H1 (cell line): ENCODE data around the gene RMRP. TPM values are rescaled to one million over a fixed set of nuclear protein-coding genes. Genes with fewer than 3 reads are reported as not detected.

ENCODE experiments used
- CTCF ChIA-PET: fragments of 300-600 bp; sonication (Branson Sonifier 250); formaldehyde crosslinking; loops from one replicate; lab custom pipeline; 2021; ENCODE audit not compliant: partially characterized antibody; lab: Charles Lee
- POLR2A ChIA-PET: fragments of 300-600 bp; sonication (Branson Sonifier 250); formaldehyde crosslinking; loops from one replicate; lab custom pipeline; 2021; ENCODE audit warnings: inconsistent platforms; ENCODE audit not compliant: partially characterized antibody; lab: Charles Lee
- DNase-seq, 2 experiments: peaks; one replicate each; pipeline versions ENCODE4 v3.0.0 to v3.0.0-alpha.2; 2010 to 2022; ENCODE audit warnings: low spot score in 2 of 2, low read depth in 1 of 2, mixed read lengths in 1 of 2
- FAIRE-seq: peaks from 2 replicates; lab custom pipeline; 2011; peaks lifted over from hg19 to GRCh38; lab: Jason Lieb, UNC
- H2AFZ ChIP-seq: 2 replicates; pipeline ENCODE4 v1.8.1; 2012; ENCODE audit warnings: low read length, inconsistent platforms
- H2AK5ac ChIP-seq: 2 replicates; pipeline ENCODE4 v1.6.1; 2013; ENCODE audit warnings: low read depth, low read length
- H2BK120ac ChIP-seq: replicated peaks from 2 replicates; pipeline ENCODE3; 2013; ENCODE audit warnings: low read depth, low read length, inconsistent platforms
- H2BK12ac ChIP-seq: 2 replicates; pipeline ENCODE4 v1.6.1; 2013; ENCODE audit warnings: low read depth, low read length
- H2BK15ac ChIP-seq: 2 replicates; pipeline ENCODE4 v1.6.1; 2013; ENCODE audit warnings: low read length
- H2BK20ac ChIP-seq: 2 replicates; pipeline ENCODE4 v1.6.1; 2013; ENCODE audit warnings: low read length
- H2BK5ac ChIP-seq: 2 replicates; pipeline ENCODE4 v1.6.1; 2013; ENCODE audit warnings: low read depth, low read length
- H3K14ac ChIP-seq: 2 replicates; pipeline ENCODE4 v1.6.1; 2013; ENCODE audit warnings: inconsistent platforms; ENCODE audit not compliant: insufficient read length
- H3K18ac ChIP-seq: 2 replicates; pipeline ENCODE4 v1.6.1; 2013; ENCODE audit warnings: low read length; ENCODE audit errors: extremely low read depth
- H3K23ac ChIP-seq: 2 replicates; pipeline ENCODE4 v1.6.1; 2013; ENCODE audit warnings: inconsistent platforms; ENCODE audit not compliant: insufficient read length
- H3K23me2 ChIP-seq: 2 replicates; pipeline ENCODE4 v1.6.1; 2013; ENCODE audit warnings: low read depth, low read length
- H3K27ac ChIP-seq: 2 replicates; pipeline ENCODE4 v1.6.1; 2011; ENCODE audit warnings: low read depth, low read length, inconsistent platforms
- H3K27me3 ChIP-seq, 4 experiments: replicated peaks in 1 of 4; 1 replicate in 1 of 4; 2 replicates in 3 of 4; pipeline versions ENCODE4 v1.6.1 to v1.8.1; 2011 to 2013; ENCODE audit warnings: low read length in 3 of 4, mild to moderate bottlenecking in 3 of 4, inconsistent platforms in 2 of 4, mixed read lengths in 2 of 4, moderate library complexity in 1 of 4; ENCODE audit not compliant: control insufficient read depth in 3 of 4, insufficient read depth in 3 of 4; ENCODE audit errors: extremely low read depth in 1 of 4
- H3K36me3 ChIP-seq, 4 experiments: 2 replicates each; pipeline versions ENCODE4 v1.6.1 to v1.8.1; 2011 to 2013; ENCODE audit warnings: mild to moderate bottlenecking in 4 of 4, low read length in 3 of 4, moderate library complexity in 2 of 4, control low read depth in 1 of 4, inconsistent platforms in 1 of 4; ENCODE audit not compliant: insufficient read depth in 4 of 4, control insufficient read depth in 2 of 4
- H3K4ac ChIP-seq: replicated peaks from 2 replicates; pipeline ENCODE3; 2013; ENCODE audit warnings: low read length, low read depth, mixed read lengths, inconsistent platforms; ENCODE audit not compliant: insufficient read length
- H3K4me1 ChIP-seq, 4 experiments: replicated peaks in 1 of 4; 1 replicate in 1 of 4; 2 replicates in 3 of 4; pipeline versions ENCODE4 v1.6.1 to v1.8.1; 2011 to 2013; ENCODE audit warnings: low read length in 3 of 4, inconsistent platforms in 2 of 4, mixed read lengths in 1 of 4; ENCODE audit not compliant: insufficient read depth in 4 of 4, control insufficient read depth in 3 of 4
- H3K4me2 ChIP-seq, 2 experiments: 2 replicates each; pipeline versions ENCODE4 v1.6.1 to v1.8.1; 2011 to 2013; ENCODE audit warnings: low read depth in 2 of 2, low read length in 2 of 2, control low read depth in 1 of 2, inconsistent platforms in 1 of 2, mild to moderate bottlenecking in 1 of 2; ENCODE audit not compliant: insufficient read depth in 1 of 2
- H3K4me3 ChIP-seq, 4 experiments: fragments of 200-600, 300-600 bp in 1 of 4; sonication (generic), shearing (Covaris generic), sonication (Bioruptor Twin) in 1 of 4; 2 replicates each; pipeline versions ENCODE4 v1.5.1 to v1.8.1; 2011 to 2016; ENCODE audit warnings: low read length in 4 of 4, low read depth in 3 of 4, control low read depth in 2 of 4, inconsistent platforms in 2 of 4, mild to moderate bottlenecking in 2 of 4, mixed read lengths in 1 of 4, moderate library complexity in 1 of 4; ENCODE audit not compliant: insufficient read depth in 2 of 4; ENCODE audit errors: extremely low read depth in 1 of 4
- H3K56ac ChIP-seq: replicated peaks from 2 replicates; pipeline ENCODE3; 2013; ENCODE audit warnings: low read depth, mild to moderate bottlenecking, mixed read lengths, low read length, inconsistent platforms; ENCODE audit not compliant: insufficient read length
- H3K79me1 ChIP-seq: 2 replicates; pipeline ENCODE4 v1.6.1; 2013; ENCODE audit warnings: low read depth, low read length, control low read depth
- H3K79me2 ChIP-seq, 2 experiments: 2 replicates each; pipeline versions ENCODE4 v1.6.1 to v1.8.1; 2012 to 2013; ENCODE audit warnings: low read length in 2 of 2, mild to moderate bottlenecking in 2 of 2, inconsistent platforms in 1 of 2; ENCODE audit not compliant: insufficient read depth in 2 of 2, control insufficient read depth in 1 of 2
- H3K9ac ChIP-seq, 4 experiments: replicated peaks in 1 of 4; 1 replicate in 1 of 4; 2 replicates in 3 of 4; pipeline versions ENCODE4 v1.6.1 to v1.8.1; 2011 to 2013; ENCODE audit warnings: low read depth in 3 of 4, low read length in 3 of 4, control low read depth in 2 of 4, mild to moderate bottlenecking in 2 of 4, moderate library complexity in 2 of 4, inconsistent platforms in 1 of 4; ENCODE audit errors: extremely low read depth in 1 of 4
- H3K9me3 ChIP-seq, 2 experiments: 2 replicates each; pipeline versions ENCODE4 v1.6.1 to v1.8.1; 2012 to 2013; ENCODE audit warnings: mild to moderate bottlenecking in 2 of 2, moderate library complexity in 2 of 2, control low read depth in 1 of 2, inconsistent platforms in 1 of 2, low read depth in 1 of 2, low read length in 1 of 2, mixed read lengths in 1 of 2; ENCODE audit not compliant: insufficient read depth in 2 of 2
- H4K20me1 ChIP-seq, 2 experiments: replicated peaks in 1 of 2; 2 replicates each; pipeline versions ENCODE3 to v1.8.1; 2011 to 2013; ENCODE audit warnings: inconsistent platforms in 2 of 2, low read length in 2 of 2, mild to moderate bottlenecking in 1 of 2; ENCODE audit not compliant: insufficient read depth in 2 of 2, control insufficient read depth in 1 of 2
- H4K5ac ChIP-seq: 2 replicates; pipeline ENCODE4 v1.6.1; 2013; ENCODE audit warnings: low read length, low read depth, mixed read lengths, inconsistent platforms; ENCODE audit not compliant: insufficient read length
- H4K8ac ChIP-seq: 2 replicates; pipeline ENCODE4 v1.8.0; 2013; ENCODE audit warnings: mild to moderate bottlenecking, moderate library complexity, low read length, inconsistent platforms; ENCODE audit not compliant: insufficient read depth; ENCODE audit errors: extremely low read depth
- H4K91ac ChIP-seq: replicated peaks from 2 replicates; pipeline ENCODE3; 2013; ENCODE audit warnings: low read length, mixed read lengths, inconsistent platforms; ENCODE audit not compliant: insufficient read length
- CEBPB ChIP-seq: IDR thresholded peaks from 2 replicates; pipeline ENCODE4 v1.6.1; 2012; ENCODE audit warnings: low read depth, low read length
- CTBP2 ChIP-seq: IDR thresholded peaks from 2 replicates; pipeline ENCODE4 v1.7.0; 2011; ENCODE audit warnings: borderline replicate concordance, mild to moderate bottlenecking, moderate library complexity, mixed read lengths, low read length; ENCODE audit not compliant: insufficient read depth, insufficient read length
- GABPA ChIP-seq: IDR thresholded peaks from 2 replicates; pipeline ENCODE4 v1.6.1; 2011; ENCODE audit warnings: mild to moderate bottlenecking, low read length, moderate library complexity, borderline replicate concordance; ENCODE audit not compliant: insufficient read depth
- HDAC6 ChIP-seq: IDR thresholded peaks from one replicate; pipeline ENCODE4 v1.7.1; 2012; ENCODE audit warnings: low read depth, mild to moderate bottlenecking, inconsistent platforms, low read length, moderate library complexity
- KDM5A ChIP-seq: fragments of 200-600 bp; IDR thresholded peaks from 2 replicates; pipeline ENCODE4 v1.7.1; 2012; ENCODE audit warnings: mild to moderate bottlenecking, low read length, inconsistent platforms, mixed read lengths
- MAFK ChIP-seq: IDR thresholded peaks from 2 replicates; pipeline ENCODE4 v1.6.1; 2012; ENCODE audit warnings: low read depth, mild to moderate bottlenecking, improper control_type of control experiment, low read length
- MAX ChIP-seq: IDR thresholded peaks from 2 replicates; pipeline ENCODE4 v1.6.1; 2012; ENCODE audit warnings: inconsistent platforms
- NANOG ChIP-seq: IDR thresholded peaks from 2 replicates; pipeline ENCODE4 v1.6.1; 2011; ENCODE audit warnings: low read length, low read depth, mild to moderate bottlenecking, inconsistent platforms; ENCODE audit not compliant: insufficient read depth, poor library complexity, severe bottlenecking
- NRF1 ChIP-seq: IDR thresholded peaks from 2 replicates; pipeline ENCODE4 v1.6.1; 2011; ENCODE audit warnings: mild to moderate bottlenecking, low read depth, low read length, improper control_type of control experiment
- POLR2A ChIP-seq, 2 experiments: IDR thresholded peaks; 1 replicate in 1 of 2; 2 replicates in 1 of 2; pipeline ENCODE4 v1.6.1; 2011; ENCODE audit warnings: low read depth in 2 of 2, low read length in 2 of 2, mild to moderate bottlenecking in 2 of 2; ENCODE audit errors: control extremely low read depth in 1 of 2
- RAD21 ChIP-seq, 2 experiments: IDR thresholded peaks in 1 of 2; conservative IDR thresholded peaks in 1 of 2; 2 replicates each; pipeline ENCODE4 v1.6.1; 2011; ENCODE audit warnings: low read depth in 2 of 2, low read length in 2 of 2, improper control_type of control experiment in 1 of 2, inconsistent platforms in 1 of 2, mild to moderate bottlenecking in 1 of 2, moderate library complexity in 1 of 2
- RFX5 ChIP-seq: IDR thresholded peaks from 2 replicates; pipeline ENCODE4 v1.6.1; 2011; ENCODE audit warnings: low read depth, low read length, improper control_type of control experiment, borderline replicate concordance
- SRF ChIP-seq: IDR thresholded peaks from 2 replicates; pipeline ENCODE4 v1.6.1; 2011; ENCODE audit warnings: mild to moderate bottlenecking, low read depth, low read length, moderate library complexity
- TAF7 ChIP-seq: optimal IDR thresholded peaks from 2 replicates; pipeline ENCODE3; 2011; ENCODE audit warnings: low read depth, mild to moderate bottlenecking, inconsistent platforms, low read length, moderate library complexity, borderline replicate concordance
- WGBS, 2 experiments: shearing (Covaris generic) in 1 of 2; methylation state at CpG; one replicate each; pipeline versions ENCODE4 v1.1.6 to v1.1.7; 2013 to 2015; ENCODE audit warnings: low lambda C conversion rate in 2 of 2, mixed read lengths in 2 of 2, inconsistent platforms in 1 of 2, low coverage in 1 of 2, missing lambda C conversion rate in 1 of 2; ENCODE audit not compliant: insufficient replicate concordance in 2 of 2, insufficient coverage in 1 of 2, insufficient read length in 1 of 2; ENCODE audit errors: extremely low coverage in 1 of 2, missing lambda C conversion rate in 1 of 2; 5-methylcytosine and 5-hydroxymethylcytosine counted together
- polyA plus RNA-seq, 7 experiments: library from polyadenylated mRNA; depleted of rRNA in 3 of 7; stranded (reverse) in 5 of 7; unstranded in 2 of 7; fragments of >200 nt in 5 of 7; fragments of 200-250 nt in 2 of 7; gene quantifications; 1 replicate in 5 of 7; 2 replicates in 1 of 7; 4 replicates in 1 of 7; pipeline versions ENCODE4 v1.2.1 to v1.2.3, GENCODE V29; 2011 to 2013; ENCODE audit warnings: missing spikeins in 2 of 7, mixed read lengths in 2 of 7
- total RNA-seq: library from RNA; stranded (reverse); fragmentation: NEBNext Ultra II Directional; extraction: Animal tissue kit (Norgen Biotek cat#: 25700); gene quantifications from 2 replicates; pipeline ENCODE4 v1.2.1, GENCODE V29; 2021

RMRP gene
- total and polyA plus RNA-seq, 2 of the 8 experiments (the other 6 are each of a cell fraction or from before 2014, with no cell fraction given): 169 to 14,987 TPM

DNA sequence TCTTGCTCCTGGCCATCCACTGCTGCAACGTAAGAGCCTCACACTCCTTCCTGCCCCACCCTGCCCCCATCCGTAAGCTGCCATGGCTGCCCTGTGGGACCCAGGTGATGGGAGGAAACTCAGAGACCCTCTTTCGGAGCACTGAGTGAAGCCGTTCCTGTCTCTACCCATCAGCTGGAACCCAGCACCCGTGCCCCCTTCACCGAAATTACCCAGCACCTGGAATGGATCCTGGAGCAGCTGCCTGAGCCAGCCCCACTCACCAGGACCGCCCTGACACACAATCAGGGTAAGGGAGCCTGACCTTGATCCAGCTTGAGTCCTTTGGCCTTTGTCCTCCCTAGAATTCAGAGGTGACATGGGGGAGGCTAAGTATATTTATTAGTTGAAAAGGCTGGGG, 49.6 kb downstream of the RMRP start:
- no peak for DNase-seq
- no peak for FAIRE-seq
- Histone ChIP-seq H3K36me3 (peaks cover 3 to 12% (median 9%) of the 10 kb centered on the region in 4 experiments; a peak in 5 of 8 replicates), H2AK5ac (no peak overlapping the region), H2BK20ac (no peak overlapping the region), H2BK5ac (no peak overlapping the region), H3K79me1 (no peaks in the 10 kb centered on the region), H2BK12ac (no peak overlapping the region), H3K4me3 (no peak overlapping the region), H3K4me1 (peaks cover 0 to 3% (median under 1%) of the 10 kb centered on the region in 4 experiments; a peak in 4 of 7 replicates), H3K4me2 (no peak overlapping the region), H2BK120ac (no peak overlapping the region), H4K20me1 (peaks cover 0 to 15% of the 10 kb centered on the region in 2 experiments), H3K56ac (no peak overlapping the region), H3K9ac (no peak overlapping the region), H2AFZ (no peak overlapping the region), H3K23ac (no peak overlapping the region), H3K23me2 (peaks cover 13% of the 10 kb centered on the region), H3K27me3 (no peaks in the 10 kb centered on the region), H3K4ac (no peak overlapping the region), H4K91ac (no peak overlapping the region), H3K18ac (no peak overlapping the region), H2BK15ac (no peak overlapping the region), H3K27ac (no peak overlapping the region), H3K14ac (no peak overlapping the region), H4K8ac (no peak overlapping the region), H4K5ac (no peak overlapping the region), H3K9me3 (no peaks in the 10 kb centered on the region), H3K79me2 (peaks cover 0 to 2% of the 10 kb centered on the region in 2 experiments; a peak in 1 of 4 replicates)
- ChIA-PET CTCF (interaction anchor here (0.5 to 6.1 kb wide), 9 partner anchors 15 to 174 kb away, joined by 3 to 47 read pairs (median 5); partner anchors contain the start of genes ARHGEF39, CCDC107 and RMRP), POLR2A (interaction anchor here (0.6 to 1.0 kb wide), 3 partner anchors 8 to 441 kb away, joined by 3 read pairs; no protein-coding TSS in a partner anchor)
- 91% methylated on average over 7 of the region's 7 CpGs; no CpG with 5 or more reads in 1 of the 2 experiments for WGBS, 2 experiments
- TF ChIP-seq GABPA (no peak), HDAC6 (no peak), NANOG (no peak), RFX5 (no peak), SRF (no peak), CTBP2 (no peak), POLR2A (IDR thresholded peaks at IDR 0.05; ENCODE audit: control extremely low read depth in 1 of 2, low read depth in 2 of 2, low read length in 2 of 2) (no peak), KDM5A (no peak), NRF1 (no peak), RAD21 (IDR thresholded peaks at IDR 0.05 in 1 of 2, conservative IDR thresholded peaks at IDR 0.05 in 1 of 2; ENCODE audit: low read depth in 2 of 2, low read length in 2 of 2) (no peak), CEBPB (no peak), TAF7 (no peak), MAX (no peak), MAFK (no peak)
